Limb (tissue), 2 donors: Measurements from ENCODE around the gene NT5M.
A peak's percentile ranks its signal among the peaks of the same experiment; 100 is the strongest.

Experiments
- DNase-seq, 2 donors: peaks; one replicate each; pipeline ENCODE4 v3.0.0-alpha.2; 2016; ENCODE audit errors: extremely low spot score in 2 of 2

NT5M gene

DNA sequence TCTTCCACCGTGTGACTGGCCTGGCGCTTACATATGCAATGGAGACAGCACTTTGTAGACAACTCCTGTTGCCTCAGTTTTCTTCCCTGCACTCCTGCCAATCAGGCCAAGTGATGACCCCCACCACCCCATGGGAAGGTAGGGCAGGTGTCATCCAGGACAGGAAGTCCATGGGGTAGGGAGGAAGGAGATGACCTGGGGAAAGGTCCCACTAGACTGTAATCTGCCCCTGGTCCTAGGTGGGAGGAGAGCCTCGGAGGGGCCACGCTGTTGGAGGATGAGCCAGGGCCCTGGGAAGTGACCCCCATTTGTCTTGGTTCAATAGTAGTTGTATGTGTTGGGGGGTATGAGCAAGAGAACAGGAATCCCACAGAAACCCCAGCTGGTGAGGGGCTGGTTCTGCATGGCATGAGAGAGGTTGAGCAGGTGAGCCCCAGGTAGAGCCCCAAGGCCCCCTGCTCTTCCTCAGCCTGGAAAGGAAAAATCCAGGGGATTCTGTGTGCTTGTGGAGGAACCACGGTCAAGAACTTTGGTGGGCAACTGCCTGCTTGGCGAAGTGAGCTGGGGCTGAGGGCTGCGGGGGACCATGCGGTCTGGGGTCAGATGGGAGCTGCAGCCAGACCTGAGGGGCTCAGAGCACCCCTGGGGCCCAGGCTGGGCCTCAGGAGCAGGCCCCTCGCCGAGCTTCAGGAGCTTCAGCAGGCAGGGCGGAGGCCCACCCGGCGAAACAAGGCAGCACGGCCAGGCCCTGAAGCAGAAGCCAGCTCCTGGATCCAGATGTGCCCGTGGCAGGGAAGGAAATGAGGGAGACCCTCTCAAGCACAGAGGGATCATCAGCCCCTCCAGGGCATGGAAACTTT lies 50.7 kb downstream of the NT5M start:
- DNase-seq = peak in 1 of 2 donors; percentile 34

DNA sequence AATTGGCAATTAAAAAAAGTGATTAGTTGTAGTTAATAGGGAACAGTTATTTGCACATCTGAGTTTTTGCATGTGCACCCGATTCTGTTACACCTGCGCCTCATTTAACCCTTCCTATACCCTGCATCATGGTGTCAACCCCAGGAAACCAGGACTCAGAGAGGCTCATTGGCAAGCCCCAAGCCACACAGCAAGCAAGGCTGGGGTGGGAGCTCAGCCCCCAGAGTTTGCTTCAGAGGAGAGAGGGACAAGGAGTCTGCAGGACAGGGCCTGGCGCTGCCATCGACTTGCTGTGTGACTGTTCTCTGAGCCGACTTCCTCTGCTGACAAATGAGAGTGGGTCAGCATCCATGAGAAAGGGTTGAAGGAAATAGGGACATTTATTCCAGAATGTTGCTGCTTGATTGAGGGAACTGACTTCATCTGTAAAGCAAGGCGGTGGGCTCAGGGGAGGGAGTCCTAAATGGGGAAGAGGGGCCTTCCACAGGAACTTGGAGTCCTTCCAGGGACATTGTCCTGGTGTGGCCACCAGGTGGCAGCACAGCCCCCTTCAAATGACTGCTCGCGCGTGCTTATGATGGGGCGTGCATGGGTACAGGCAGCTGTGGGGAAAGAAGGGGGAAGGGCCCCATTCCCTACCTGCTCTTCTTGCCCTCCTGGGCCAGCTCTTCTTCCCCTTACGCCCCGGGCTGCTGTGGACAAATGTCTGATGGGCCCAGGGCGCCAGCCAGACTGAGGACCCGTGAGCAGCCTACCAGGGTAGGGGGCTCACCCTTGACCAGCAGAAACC lies 51.6 kb downstream of the NT5M start:
- peak; percentile 58 to 87 for DNase-seq

DNA sequence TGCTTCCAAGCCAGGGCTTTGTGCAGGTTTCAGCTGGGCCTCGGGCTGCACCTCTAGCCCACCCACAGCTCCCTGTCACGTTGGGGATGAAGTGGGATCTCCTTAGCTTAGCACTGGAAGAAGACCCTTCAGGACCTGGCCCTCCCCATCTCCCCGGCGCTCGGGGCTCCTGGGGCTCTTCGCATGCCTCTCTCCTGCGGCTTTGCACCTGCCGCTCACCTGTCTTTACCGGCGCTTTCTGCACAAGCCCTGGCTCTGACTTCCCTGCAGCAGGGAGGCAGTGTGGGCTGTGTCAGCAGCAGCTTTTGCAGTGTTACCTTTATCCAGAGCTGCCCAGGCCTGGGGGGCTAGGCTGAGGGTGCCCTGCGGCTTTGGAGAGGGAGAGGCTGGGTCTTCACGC lies 52.3 kb downstream of the NT5M start:
- DNase-seq = no peak

DNA sequence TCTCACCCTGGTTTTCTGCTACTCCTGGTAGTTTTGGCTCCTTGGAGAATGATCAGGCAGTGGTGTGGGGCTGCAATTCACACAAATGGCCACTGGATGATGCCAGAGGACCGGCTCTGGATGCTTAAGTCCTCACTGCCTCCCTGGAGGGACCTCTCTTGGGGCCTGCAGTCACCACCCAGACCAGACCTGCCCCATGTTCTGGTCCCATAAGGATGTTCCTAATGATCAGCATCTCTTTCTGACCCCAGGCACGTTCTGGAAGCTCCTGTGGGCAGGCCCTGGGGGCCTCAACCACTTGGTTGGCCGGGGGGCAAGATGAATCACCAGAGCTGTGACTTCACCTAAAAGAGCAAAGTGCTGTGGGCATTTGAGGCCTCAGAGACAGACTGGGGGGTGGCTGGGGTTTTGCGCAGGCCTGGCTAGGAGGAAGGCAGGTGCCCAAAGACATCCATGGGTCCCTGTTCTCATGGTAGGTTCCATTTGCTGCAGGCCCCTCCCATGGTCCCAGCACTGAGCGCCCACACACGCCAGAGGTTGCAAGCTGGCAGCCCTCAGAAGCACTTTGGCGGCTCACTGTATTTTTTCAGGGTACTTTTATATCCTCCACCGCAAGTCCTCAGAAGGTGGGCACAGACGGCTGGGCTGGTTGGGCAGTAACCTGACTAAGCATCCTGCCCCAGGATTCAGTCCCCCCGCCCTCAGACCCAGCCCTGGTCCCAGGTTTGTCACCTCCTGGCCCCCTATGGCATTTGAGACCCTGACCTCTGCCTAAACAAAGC lies 53.2 kb downstream of the NT5M start:
- peak; percentile 78 to 87 for DNase-seq

DNA sequence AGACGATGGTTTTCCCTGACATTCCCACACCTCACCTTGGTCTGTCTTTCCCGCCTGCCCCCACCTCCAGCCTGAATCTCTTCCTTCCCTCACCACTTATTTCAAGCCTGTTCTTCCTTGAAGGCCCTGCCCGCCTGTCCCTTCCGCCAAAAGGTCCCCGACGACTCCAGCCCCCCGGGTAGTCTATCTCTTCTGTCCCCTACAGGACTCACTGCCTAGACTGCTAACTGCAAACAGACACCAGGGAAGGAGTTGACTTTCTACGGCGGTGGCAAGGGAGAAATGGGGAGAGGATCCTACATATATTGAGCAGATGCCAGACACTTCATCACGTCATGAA lies 53.7 kb downstream of the NT5M start:
- peak in 1 of 2 donors; percentile 22 for DNase-seq

DNA sequence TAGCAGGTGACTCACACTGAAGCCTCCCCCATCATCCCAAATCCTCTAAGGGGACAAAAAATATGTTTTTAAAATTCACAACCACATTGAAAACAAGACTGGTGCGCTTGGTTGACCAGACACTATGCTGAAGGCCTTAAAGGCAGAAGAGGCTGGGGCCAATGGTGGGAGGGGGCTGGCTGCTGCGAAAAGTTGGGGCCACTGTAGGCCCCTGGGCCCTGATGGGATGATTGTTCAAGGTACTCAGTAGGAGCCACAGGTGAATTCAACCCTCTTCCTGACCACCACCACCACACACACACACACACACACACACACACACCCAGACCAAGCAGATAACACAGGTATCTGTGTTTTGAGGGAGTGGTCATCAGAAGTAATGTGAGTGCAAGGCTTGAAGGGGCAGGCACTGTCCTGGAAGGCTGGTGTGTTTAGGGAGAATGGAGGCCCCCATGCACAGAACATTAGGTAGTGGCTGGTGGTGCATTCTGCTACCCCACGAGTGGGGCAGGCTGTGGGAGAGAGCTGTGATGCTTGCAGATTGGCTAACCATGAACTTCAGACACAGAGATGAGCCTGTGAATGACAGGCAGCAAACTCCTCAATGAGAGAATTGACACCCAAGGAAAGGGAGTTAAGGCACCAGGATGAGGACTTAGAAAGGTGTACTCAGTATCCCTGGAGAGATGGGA lies 55.0 kb downstream of the NT5M start:
- no peak for DNase-seq

DNA sequence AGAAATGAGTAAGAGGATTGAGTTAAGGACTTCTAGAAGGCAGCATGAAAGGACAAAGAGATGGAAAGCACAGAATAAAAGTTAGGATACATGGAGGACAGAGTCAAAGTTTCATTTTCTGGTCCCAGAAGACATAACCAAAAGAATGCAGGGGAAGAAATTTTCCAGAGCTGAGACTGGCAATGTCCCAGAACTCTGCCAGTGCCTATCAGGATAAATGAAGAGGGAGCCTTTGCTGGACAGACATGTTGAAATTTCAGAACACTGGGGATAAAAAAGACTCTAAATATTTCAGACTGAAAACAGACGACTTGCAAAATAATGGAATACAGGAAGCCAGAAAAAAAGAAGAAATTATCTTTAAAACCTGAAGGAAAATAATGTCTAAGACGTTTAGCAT lies 55.7 kb downstream of the NT5M start:
- DNase-seq = no peak

DNA sequence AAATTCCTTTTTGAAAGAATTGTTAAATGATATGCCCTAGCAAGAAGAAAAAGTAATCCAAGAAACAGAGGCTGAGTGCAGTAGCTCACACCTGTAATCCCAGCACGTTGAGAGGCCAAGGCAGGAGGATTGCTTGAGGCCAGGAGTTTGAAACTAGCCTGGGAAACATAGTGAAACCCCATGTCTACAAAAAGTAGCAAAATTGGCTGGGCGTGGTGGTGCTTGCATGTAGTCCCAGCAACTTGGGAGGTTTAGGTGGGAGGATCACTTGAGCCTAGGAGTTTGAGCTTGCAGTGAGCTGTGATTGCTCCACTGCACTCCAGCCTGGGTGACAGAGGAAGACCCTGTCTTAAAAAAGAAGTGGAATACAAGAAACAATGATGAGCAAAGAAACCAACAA lies 56.1 kb downstream of the NT5M start:
- no peak for DNase-seq

DNA sequence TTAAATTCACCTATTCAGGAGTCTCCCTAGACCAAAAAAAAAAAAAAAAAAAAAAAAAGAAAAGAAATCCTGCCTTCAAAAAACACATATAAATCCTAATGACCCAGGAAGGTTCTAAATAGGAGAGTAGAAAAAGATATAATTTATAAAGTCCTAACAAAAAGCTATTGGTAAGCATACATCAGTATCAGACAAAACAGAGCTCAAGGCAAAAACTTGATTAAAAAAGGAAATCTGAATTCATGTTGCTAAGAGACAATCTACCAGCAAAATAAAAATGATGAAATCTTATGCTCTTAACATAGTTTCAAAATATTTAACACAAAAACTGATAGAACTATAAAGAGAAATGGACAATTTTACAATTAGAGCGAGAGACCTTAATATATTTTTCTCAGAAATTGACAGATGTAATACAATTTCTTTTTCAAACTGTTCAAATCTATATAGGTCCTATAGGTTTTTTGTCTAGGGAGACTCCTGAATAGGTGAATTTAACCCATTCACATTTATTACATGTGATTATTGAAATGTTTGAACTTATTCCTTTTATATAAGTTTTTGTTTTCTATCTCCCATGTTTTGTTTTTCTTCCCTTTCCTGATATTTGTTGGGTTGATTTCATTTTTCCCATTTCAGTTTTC lies 57.0 kb downstream of the NT5M start:
- DNase-seq = no peak

DNA sequence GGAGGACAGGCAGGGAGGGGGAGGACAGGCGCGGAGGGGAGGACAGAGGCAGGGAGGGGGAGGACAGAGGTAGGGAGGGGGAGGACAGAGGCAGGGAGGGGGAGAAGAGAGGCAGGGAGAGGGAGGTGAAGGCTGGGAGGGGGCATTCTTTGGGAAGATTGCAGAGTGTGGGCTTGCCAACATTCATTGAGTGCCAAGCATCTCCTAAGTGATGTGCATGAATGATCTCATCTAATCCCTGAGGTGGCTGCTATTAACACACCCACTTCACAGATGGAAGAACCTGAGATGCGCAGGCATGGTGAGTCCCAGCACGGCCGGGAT lies 58.3 kb downstream of the NT5M start:
- no peak for DNase-seq

DNA sequence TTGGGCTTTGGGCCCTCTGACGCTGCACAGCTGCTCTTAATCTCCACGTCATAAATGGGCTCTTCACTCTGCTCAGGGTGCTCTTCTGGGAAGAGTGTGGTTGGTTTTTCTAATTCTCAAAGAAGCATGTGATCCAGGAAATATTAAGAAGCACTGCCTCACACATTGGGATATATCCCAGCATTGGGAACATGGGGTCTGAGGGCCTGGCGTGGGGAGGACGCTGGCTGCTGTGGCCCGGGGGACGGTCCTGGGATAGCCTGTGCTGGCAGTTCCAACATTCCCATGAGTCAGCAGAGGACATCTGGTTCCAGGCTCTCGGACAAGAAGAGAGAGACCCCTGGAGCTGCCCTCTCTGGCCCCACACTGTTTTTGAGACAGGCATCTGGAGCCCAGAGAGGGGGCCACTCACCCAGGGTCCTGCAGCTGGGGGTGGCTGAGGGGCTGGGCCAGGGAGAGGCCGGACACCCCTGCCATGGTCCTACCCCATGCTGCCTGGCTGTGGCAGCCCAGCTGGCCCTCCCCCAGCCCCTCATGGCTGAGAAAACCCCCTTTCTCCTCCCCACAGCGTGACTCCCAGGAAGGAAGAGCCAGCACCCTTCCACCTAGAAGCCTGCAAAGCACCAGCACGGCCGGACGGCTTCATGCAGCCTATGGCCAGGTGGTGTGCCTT lies 58.8 kb downstream of the NT5M start:
- peak in 1 of 2 donors; percentile 26 for DNase-seq

DNA sequence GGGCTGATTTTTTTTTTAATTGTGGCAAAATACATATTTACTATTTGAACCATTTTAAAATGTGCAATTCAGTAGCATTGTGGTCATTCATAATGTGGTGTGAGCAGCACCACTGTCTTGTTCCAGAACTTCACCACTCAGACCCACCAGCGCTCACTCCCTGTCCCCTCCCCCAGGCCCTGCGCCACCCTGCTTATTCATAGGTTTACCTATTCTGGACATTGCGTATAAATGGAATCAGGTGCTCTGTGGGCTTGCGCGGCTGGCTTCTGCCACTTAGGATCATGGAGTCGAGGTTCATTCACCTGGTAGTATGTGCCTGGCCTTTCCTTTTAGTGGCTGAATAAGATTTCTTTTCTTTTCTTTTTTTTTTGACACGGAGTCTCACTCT lies 59.4 kb downstream of the NT5M start:
- DNase-seq = no peak

DNA sequence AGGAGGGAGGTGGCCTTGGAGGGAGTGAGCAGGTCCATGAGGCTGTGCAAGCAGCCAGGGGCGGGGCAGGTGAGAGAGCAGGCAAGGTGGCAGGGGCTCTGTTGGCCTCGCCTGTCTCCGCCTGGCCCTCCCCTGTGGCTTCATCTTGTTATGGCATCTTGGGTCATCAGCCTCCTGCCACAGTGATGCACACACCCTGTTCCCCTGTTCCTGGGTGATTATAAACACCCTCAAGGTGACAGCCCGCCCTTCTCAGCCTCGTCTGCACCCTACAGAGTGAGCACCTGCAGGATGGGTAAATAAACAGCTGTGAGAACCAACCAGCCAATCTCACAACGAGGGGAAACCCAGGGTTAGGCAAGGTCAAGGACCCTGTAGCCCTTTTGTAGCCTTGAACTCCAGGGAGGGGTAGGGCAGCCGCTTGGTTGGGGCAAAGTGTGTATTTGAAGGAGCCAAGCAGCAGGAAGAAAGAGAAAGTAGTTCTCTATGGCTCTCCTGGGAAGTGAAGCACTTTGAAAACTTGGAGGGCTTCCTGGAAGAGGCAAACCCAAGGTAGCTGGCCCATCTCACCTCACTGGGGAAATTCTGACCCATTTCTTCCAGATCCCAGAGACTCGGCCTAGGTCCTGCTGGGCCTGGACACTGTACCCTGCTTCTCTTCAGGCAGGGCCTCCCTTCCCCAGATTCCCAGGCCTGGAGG lies 60.6 kb downstream of the NT5M start:
- peak in 1 of 2 donors; percentile 23 for DNase-seq

DNA sequence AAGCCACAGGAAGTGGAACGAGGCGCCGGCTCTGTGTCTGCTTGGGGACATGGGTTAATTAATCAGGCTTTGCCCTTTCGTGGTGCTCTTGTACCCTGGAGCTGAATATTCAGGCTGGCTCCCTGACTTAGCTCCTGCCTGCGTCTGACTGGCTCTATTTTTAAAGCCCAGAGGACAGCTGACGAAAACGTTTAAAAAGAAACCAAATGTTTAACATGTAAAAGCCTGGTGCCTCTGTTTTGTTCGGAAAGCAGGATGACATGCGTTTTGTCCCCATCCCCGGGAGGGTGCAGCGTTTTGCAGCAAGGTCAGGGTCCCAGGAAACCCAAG lies 61.1 kb downstream of the NT5M start:
- DNase-seq = no peak

DNA sequence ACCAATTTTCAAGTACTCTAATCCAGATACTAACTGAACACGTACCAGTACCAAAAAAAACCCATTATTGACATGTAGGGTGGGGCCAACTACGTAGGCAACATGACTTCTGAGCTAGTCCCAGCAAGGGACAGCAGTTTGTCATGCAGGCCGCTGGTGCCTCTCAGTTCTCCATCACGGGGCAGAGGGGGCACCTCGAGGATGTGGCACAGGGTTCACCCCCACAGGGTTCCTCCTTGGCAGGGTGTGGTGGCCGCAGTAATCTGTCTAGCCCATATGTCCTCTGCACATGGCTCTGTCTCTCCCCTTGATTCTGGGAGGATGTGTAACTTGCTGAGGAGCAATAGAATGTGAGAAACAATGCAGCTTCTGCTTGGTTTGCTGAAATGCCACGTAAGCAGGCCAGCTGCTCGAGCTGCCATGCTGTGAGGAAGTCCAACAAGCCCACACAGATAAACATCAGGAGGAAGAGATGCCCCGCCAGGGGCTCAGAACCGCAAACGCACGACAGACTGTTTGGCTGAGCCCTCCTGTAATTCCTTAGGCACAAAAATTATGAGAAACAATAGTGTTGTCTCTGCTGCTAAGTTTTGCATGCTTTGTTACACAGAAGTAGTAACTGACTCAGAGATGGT lies 62.4 kb downstream of the NT5M start:
- DNase-seq = no peak

DNA sequence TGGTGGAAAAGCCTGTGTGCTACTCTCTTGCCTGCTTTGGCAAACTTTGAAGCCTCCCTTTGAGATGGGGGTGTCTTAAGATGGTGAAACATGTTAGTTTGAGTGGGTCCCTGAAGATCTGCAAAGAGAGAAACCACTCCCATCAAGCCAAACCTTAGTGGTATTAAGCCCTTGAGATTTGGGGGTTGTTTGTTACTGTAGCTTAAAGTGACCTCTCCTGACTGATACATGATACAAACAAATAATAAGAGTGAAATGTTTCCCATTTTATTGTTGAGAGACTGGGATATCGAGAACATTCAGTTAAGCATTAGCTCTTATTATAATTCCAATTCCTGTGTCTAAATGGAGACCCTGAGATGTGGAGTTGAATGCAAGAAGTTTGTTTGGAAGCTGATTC lies 63.1 kb downstream of the NT5M start:
- no peak for DNase-seq

DNA sequence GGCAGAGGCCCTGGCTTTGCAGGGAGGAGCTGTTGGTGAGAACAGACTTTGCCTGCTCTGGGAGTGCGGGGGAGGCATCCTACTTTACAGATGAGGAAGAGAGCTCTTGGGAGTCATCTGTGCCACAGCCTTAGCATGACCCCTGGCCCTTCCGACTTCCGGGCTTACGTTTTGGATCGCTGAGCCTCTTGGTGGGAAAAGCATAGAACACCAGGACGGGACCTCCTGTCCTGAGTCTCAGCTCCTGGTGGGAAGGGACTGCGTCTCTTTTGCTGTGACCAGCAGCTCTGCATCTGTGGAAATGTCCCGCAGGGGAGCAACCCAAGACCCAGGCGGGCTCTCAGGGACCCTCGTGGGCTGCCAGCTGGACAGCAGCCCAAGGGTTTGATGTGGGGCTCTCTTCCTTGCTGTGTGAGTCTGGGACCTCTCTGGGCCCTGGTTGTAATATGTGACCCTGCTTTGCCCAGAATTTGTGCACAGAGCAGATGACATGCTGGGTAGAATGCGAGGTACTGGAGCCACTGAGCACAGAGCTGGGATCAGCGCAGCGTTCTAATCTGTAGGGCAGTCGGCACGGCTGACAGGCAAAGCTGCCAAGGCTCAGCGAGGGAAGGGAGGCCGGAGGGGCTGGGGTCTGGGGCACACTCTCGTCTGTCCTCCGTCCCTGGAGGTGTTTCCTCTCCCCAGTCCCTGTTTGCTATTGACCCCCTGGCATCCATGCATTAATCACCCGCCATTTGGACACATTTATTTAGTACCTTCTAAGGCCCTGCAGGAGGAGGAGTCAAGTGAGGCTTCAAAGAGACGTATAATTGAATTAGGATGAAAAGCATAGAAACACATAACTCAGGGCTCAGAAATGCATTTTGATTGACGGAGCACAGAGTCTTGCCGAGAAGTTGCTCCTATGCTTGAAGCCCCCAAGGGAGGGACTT lies 64.0 kb downstream of the NT5M start:
- peak in 1 of 2 donors; percentile 22 for DNase-seq

DNA sequence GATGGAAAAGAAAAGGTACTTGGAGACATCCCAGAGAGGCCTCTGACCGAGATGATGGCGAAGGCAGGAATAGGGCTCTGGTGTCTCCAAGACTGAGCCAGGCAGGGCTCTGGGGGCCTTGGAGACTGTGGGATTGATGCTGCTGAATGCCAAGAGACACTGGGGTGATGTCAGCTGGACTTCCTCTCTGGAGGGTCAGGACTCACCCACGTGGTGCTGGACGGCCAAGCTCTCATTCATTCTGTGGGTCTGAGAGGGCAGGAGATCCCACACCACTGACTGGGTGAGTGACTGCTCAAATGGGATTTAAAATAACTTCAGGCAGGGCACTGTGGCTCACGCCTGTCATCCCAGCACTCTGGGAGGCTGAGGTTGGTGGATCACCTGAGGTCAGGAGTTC lies 64.8 kb downstream of the NT5M start:
- DNase-seq = no peak

DNA sequence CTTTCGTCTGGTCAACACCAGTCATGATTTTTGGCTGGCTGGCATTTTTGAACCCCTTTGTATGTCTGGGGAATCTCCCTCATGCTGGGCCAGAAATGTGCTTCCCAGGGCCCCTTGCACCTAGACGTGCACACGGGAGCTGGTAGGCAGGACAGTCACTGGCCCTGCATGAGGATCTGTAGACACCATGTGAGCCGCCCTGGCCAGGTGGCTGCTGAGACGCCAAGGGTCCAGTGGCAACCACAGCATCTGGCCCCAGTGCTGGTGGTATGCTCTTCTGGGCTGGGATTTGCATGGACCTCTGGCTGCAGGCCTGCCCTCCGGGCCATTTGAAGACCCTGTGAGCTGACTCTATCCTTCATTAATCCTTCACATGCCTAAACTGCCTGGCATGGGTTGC lies 67.5 kb downstream of the NT5M start:
- DNase-seq = no peak
